K562 (cell line): Measurements from ENCODE around the gene ALK. TPM values are rescaled to one million over a fixed set of nuclear protein-coding genes. Genes with fewer than 3 reads are reported as not detected.

Experiments used
- SNIP1 ChIP-seq: fragments of 450-650 bp; IDR thresholded peaks from 2 replicates; pipeline ENCODE4 v1.7.1; 2017; ENCODE audit warnings: low read depth, mild to moderate bottlenecking
- YY1 ChIP-seq, 3 experiments: IDR thresholded peaks; 2 replicates each; pipeline ENCODE4 v1.6.1; 2011; ENCODE audit warnings: low read length in 2 of 3, mild to moderate bottlenecking in 2 of 3, moderate library complexity in 2 of 3, borderline replicate concordance in 1 of 3, control low read depth in 1 of 3, low read depth in 1 of 3; ENCODE audit not compliant: insufficient read depth in 3 of 3, insufficient replicate concordance in 2 of 3, control insufficient read depth in 1 of 3, insufficient read length in 1 of 3; ENCODE audit errors: extremely low read depth in 1 of 3
- polyA plus RNA-seq, 8 experiments: library from polyadenylated mRNA; depleted of rRNA in 4 of 8; stranded (reverse) in 5 of 8; unstranded in 3 of 8; fragments of >200 nt; fragmentation: Nextera tagmentation in 2 of 8; fragmentation: Illumina TruSeq in 1 of 8; extraction: Ambion mirVana in 2 of 8; extraction: Trizol in 1 of 8; gene quantifications; 2 replicates each; pipeline versions ENCODE4 v1.2.1 to v1.2.3, GENCODE V29; 2011 to 2014; ENCODE audit warnings: inconsistent platforms in 1 of 8, missing spikeins in 1 of 8
- total RNA-seq, 7 experiments: library from RNA; depleted of rRNA in 6 of 7; stranded (reverse); fragments of >200 nt in 6 of 7; fragmentation: Illumina TruSeq in 2 of 7; extraction: Trizol in 2 of 7; gene quantifications; 2 replicates each; pipeline versions ENCODE4 v1.2.1 to v1.2.3, GENCODE V29; 2011 to 2021; ENCODE audit warnings: low replicate concordance in 1 of 7
- TF ChIP-seq, protein P1 (sequence below): sonication (generic); formaldehyde crosslinking; IDR thresholded peaks from 2 replicates; pipeline ENCODE4 v1.8.0; 2022; ENCODE audit warnings: mild to moderate bottlenecking, missing genetic modification reagents
- TF ChIP-seq, protein P2 (sequence below), 2 experiments: IDR thresholded peaks; 2 replicates each; pipeline ENCODE4 v1.6.1; 2012; ENCODE audit warnings: improper control_type of control experiment in 2 of 2, low read depth in 2 of 2, low read length in 2 of 2, borderline replicate concordance in 1 of 2
- TF ChIP-seq, protein P3 (sequence below): sonication (generic); formaldehyde crosslinking; IDR thresholded peaks from 2 replicates; pipeline ENCODE4 v1.4.0; 2020; ENCODE audit warnings: mild to moderate bottlenecking, missing genetic modification reagents
- TF ChIP-seq, protein P4 (sequence below): fragments of 450-650 bp; IDR thresholded peaks from 2 replicates; pipeline ENCODE4 v1.6.1; 2018; ENCODE audit warnings: mild to moderate bottlenecking, low read depth; ENCODE audit not compliant: partially characterized antibody

ALK gene
- total and polyA plus RNA-seq, 9 of the 15 experiments (the other 6 are each of a cell fraction or from before 2014, with no cell fraction given): not detected

DNA sequence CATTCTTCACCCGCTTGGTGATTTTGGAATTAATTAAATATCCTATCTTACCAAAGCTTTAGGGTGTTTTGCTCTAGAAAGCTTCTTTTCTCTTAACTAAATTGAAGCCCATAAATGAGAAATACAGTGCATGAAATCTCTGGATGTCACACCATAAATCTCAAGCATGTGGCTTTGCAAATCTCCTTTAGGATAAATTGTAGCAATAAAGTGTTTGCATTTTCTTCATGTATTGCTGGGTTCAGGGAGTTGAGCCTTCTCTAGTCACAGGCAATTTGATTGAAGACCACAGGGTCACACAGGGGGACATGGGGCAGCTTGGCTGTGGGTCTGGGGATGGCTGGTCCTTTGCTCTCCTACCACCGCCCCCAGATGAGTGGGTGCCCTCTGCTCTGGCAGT, 442.0 kb downstream of the ALK start (continued):
- TF ChIP-seq, protein P1, sequence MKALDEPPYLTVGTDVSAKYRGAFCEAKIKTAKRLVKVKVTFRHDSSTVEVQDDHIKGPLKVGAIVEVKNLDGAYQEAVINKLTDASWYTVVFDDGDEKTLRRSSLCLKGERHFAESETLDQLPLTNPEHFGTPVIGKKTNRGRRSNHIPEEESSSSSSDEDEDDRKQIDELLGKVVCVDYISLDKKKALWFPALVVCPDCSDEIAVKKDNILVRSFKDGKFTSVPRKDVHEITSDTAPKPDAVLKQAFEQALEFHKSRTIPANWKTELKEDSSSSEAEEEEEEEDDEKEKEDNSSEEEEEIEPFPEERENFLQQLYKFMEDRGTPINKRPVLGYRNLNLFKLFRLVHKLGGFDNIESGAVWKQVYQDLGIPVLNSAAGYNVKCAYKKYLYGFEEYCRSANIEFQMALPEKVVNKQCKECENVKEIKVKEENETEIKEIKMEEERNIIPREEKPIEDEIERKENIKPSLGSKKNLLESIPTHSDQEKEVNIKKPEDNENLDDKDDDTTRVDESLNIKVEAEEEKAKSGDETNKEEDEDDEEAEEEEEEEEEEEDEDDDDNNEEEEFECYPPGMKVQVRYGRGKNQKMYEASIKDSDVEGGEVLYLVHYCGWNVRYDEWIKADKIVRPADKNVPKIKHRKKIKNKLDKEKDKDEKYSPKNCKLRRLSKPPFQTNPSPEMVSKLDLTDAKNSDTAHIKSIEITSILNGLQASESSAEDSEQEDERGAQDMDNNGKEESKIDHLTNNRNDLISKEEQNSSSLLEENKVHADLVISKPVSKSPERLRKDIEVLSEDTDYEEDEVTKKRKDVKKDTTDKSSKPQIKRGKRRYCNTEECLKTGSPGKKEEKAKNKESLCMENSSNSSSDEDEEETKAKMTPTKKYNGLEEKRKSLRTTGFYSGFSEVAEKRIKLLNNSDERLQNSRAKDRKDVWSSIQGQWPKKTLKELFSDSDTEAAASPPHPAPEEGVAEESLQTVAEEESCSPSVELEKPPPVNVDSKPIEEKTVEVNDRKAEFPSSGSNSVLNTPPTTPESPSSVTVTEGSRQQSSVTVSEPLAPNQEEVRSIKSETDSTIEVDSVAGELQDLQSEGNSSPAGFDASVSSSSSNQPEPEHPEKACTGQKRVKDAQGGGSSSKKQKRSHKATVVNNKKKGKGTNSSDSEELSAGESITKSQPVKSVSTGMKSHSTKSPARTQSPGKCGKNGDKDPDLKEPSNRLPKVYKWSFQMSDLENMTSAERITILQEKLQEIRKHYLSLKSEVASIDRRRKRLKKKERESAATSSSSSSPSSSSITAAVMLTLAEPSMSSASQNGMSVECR (CRISPR knock-in tag): no peak
- TF ChIP-seq, protein P2, sequence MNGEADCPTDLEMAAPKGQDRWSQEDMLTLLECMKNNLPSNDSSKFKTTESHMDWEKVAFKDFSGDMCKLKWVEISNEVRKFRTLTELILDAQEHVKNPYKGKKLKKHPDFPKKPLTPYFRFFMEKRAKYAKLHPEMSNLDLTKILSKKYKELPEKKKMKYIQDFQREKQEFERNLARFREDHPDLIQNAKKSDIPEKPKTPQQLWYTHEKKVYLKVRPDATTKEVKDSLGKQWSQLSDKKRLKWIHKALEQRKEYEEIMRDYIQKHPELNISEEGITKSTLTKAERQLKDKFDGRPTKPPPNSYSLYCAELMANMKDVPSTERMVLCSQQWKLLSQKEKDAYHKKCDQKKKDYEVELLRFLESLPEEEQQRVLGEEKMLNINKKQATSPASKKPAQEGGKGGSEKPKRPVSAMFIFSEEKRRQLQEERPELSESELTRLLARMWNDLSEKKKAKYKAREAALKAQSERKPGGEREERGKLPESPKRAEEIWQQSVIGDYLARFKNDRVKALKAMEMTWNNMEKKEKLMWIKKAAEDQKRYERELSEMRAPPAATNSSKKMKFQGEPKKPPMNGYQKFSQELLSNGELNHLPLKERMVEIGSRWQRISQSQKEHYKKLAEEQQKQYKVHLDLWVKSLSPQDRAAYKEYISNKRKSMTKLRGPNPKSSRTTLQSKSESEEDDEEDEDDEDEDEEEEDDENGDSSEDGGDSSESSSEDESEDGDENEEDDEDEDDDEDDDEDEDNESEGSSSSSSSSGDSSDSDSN (IDR thresholded peaks at IDR 0.05; ENCODE audit: borderline replicate concordance in 1 of 2, low read depth in 2 of 2, low read length in 2 of 2): no peak
- no peak for TF ChIP-seq SNIP1
- TF ChIP-seq YY1 (IDR thresholded peaks at IDR 0.05; ENCODE audit: borderline replicate concordance in 1 of 3, control insufficient read depth in 1 of 3, extremely low read depth in 1 of 3, insufficient read depth in 3 of 3, insufficient read length in 1 of 3, insufficient replicate concordance in 2 of 3, low read depth in 1 of 3, low read length in 2 of 3): no peak
- TF ChIP-seq, protein P3, sequence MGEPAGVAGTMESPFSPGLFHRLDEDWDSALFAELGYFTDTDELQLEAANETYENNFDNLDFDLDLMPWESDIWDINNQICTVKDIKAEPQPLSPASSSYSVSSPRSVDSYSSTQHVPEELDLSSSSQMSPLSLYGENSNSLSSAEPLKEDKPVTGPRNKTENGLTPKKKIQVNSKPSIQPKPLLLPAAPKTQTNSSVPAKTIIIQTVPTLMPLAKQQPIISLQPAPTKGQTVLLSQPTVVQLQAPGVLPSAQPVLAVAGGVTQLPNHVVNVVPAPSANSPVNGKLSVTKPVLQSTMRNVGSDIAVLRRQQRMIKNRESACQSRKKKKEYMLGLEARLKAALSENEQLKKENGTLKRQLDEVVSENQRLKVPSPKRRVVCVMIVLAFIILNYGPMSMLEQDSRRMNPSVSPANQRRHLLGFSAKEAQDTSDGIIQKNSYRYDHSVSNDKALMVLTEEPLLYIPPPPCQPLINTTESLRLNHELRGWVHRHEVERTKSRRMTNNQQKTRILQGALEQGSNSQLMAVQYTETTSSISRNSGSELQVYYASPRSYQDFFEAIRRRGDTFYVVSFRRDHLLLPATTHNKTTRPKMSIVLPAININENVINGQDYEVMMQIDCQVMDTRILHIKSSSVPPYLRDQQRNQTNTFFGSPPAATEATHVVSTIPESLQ (CRISPR knock-in tag): no peak
- TF ChIP-seq, protein P4, sequence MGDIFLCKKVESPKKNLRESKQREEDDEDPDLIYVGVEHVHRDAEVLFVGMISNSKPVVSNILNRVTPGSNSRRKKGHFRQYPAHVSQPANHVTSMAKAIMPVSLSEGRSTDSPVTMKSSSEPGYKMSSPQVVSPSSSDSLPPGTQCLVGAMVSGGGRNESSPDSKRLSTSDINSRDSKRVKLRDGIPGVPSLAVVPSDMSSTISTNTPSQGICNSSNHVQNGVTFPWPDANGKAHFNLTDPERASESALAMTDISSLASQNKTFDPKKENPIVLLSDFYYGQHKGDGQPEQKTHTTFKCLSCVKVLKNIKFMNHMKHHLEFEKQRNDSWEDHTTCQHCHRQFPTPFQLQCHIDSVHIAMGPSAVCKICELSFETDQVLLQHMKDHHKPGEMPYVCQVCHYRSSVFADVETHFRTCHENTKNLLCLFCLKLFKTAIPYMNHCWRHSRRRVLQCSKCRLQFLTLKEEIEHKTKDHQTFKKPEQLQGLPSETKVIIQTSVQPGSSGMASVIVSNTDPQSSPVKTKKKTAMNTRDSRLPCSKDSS: no peak
